LNCaP clone FGC (cell line): ENCODE measurements around the gene ACTR1A.
"Not testable (repeated sequence)": the region's sequence is repeated elsewhere in the genome, so short reads cannot be mapped to it uniquely, and the experiment has no call there.

Experiments
- DNase-seq: peaks from one replicate; pipeline ENCODE4 v3.0.0-alpha.2; 2011; ENCODE audit warnings: low read depth
- H3K4me3 ChIP-seq: 2 replicates; pipeline ENCODE4 v1.5.1; 2011; ENCODE audit warnings: mild to moderate bottlenecking, low read depth, low read length, control low read depth
- TF ChIP-seq, protein P1 (sequence below): IDR thresholded peaks from 2 replicates; pipeline ENCODE4 v1.5.1; 2012; ENCODE audit warnings: mild to moderate bottlenecking; ENCODE audit not compliant: control insufficient read depth, insufficient read depth; ENCODE audit errors: extremely low read depth

The ACTR1A gene

DNA sequence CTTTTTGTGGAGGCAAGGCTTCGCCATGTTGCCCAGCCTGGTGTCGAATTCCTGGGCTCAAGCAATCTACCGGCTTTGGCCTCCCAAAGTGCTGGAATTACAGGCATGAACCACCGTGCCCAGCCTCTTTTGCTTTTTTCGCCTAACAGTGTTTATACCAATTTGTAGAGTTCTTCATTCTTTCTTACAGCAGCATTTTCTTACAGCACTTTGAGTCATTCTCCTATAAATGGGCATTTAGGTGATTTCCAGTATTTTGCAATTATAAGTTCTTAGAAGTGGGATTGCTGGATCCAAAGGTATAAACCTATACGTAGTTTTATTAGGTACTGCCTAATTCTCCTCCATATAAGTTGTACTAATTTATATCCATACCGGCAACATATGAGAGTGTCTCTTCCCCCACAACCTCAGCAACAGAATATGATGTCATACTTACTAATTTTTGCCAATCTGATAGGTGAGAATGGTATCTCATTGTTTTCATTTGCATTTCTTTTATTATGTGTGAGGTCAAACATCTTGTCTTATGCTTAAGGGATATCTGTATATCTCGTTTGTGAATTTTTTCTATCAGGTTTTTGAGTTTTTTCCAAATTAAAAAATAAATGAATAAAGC, 40.4 kb upstream of the ACTR1A start:
- H3K4me3 ChIP-seq = no peak overlapping the region
- TF ChIP-seq, protein P1, sequence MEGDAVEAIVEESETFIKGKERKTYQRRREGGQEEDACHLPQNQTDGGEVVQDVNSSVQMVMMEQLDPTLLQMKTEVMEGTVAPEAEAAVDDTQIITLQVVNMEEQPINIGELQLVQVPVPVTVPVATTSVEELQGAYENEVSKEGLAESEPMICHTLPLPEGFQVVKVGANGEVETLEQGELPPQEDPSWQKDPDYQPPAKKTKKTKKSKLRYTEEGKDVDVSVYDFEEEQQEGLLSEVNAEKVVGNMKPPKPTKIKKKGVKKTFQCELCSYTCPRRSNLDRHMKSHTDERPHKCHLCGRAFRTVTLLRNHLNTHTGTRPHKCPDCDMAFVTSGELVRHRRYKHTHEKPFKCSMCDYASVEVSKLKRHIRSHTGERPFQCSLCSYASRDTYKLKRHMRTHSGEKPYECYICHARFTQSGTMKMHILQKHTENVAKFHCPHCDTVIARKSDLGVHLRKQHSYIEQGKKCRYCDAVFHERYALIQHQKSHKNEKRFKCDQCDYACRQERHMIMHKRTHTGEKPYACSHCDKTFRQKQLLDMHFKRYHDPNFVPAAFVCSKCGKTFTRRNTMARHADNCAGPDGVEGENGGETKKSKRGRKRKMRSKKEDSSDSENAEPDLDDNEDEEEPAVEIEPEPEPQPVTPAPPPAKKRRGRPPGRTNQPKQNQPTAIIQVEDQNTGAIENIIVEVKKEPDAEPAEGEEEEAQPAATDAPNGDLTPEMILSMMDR = no peak
- DNase-seq = no peak

DNA sequence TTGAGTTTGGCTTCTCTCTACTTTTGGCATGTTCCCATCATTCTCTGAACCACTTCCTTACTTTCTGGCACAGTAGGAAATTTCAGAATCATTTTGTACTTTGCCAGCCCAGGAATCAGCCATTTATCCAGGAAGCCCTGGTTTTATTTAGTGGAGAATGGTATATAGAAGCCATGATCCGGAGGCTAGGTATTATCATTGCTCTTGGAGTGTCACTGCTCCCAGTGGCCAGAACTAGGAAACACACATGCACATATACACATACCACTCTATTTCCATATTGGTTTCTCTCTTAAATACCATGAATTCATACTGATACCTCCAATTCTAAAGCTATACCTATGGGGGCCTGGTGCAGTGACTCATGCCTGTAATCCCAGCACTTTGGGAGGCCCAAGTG, 37.5 kb upstream of the ACTR1A start:
- TF ChIP-seq, protein P1 = peak; percentile 23; the same call in 1 of the 2 replicates
- no peak for DNase-seq
- no peak overlapping the region for H3K4me3 ChIP-seq

- no peak for DNase-seq
- TF ChIP-seq, protein P1 = no peak
- H3K4me3 ChIP-seq = no peak overlapping the region
Measured at GRCh38 chr10:102538811-102539210, 36.3 kb upstream of the ACTR1A start.

- H3K4me3 ChIP-seq = no peak overlapping the region
- TF ChIP-seq, protein P1 = no peak
Measured at GRCh38 chr10:102537948-102538347, 35.4 kb upstream of the ACTR1A start.

DNA sequence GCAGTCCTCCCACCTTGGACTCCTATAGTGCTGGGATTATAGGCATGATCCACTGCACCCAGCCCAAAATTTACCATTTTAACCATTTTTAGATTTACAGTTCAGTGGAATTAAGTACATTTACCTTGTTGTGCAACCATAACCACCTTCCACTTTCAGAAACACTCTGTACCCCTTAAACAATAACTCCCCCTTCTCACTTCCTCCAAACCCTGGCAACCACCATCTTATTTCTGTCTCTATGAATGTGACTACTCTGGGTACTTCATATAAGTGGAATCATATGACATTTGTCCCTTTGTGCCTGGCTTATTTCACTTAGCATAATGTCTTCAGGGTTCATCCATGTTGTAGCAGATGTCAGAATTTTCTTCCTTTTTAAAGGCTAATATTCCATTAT, 34.9 kb upstream of the ACTR1A start:
- TF ChIP-seq, protein P1 = no peak
- no peak overlapping the region for H3K4me3 ChIP-seq

More at GRCh38 chr10:102537948-102538347, 35.4 kb upstream of the ACTR1A start:
- DNase-seq = no peak

DNA sequence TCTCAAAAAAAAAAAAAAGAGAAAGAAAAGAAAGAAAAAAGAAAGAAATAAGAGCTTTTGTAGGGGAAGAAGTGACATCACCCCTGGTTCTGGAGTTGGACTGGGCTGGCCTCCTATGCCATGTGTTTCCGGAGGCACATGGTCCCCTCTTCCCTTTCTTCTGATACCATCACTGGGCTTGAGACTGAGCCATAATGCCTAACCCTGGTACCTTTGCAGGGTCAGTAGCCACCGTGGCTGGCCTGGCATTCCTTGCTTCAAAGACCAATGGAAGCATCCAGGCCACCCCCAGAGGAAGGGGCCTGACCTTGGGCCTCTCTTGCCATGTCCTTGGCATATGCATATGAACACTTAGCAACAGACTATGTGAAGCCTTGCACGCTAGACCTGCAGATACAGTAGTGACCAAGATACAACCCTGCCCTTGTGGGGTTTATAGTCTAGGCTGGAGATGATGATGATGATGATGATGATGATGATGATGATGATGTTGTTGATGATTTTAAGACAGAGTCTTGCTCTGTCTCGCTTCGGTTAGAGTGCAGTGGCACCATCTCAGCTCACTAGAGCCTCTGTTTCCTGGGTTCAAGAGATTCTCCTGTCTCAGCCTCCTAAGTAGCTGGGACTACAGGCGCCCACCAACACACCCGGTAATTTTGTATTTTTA, 33.1 kb upstream of the ACTR1A start:
- H3K4me3 ChIP-seq = no peak overlapping the region
- TF ChIP-seq, protein P1 = no peak
- no peak for DNase-seq

More for the DNA sequence above, 34.9 kb upstream of the ACTR1A start:
- DNase-seq = no peak

GRCh38 chr10:102534966-102535365, 32.5 kb upstream of the ACTR1A start:
- DNase-seq = not testable (repeated sequence)

More at GRCh38 chr10:102534966-102535365, 32.5 kb upstream of the ACTR1A start:
- H3K4me3 ChIP-seq = not testable (repeated sequence)
